Measurements from ENCODE around the gene ANKHD1. TPM values are rescaled to one million over a fixed set of nuclear protein-coding genes. Genes with fewer than 3 reads are reported as not detected.

ANKHD1 gene
- total RNA-seq, 1 donor from 2014 or later: 82.3 TPM

DNA sequence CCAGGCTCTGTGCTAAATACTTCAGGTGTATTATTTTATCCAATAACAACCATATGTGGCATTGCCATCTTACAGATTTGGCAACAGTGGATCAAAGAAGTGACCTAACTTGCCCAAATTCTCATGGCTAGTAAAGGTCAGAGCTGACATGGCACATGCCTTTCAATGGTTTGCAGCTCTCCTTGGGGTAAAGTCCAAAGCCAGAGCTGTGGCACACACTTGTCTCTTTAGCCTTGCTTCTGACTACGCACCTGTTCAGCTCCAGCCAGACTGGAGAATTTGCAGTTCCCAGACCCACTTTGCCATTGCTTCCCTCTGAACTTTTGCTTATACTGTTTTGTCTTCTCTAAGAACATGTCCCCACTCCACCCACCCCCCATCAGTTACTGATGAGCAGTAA, 168.9 kb downstream of the ANKHD1 start:
- Mint-ChIP-seq H3K4me1 (ENCODE audit: unreplicated experiment) (peaks cover 16% of the 10 kb centered on the region), H3K36me3 (ENCODE audit: unreplicated experiment) (peaks cover 16% of the 10 kb centered on the region), H3K27me3 (ENCODE audit: unreplicated experiment) (no peaks in the 10 kb centered on the region), H3K9me3 (ENCODE audit: unreplicated experiment) (no peaks in the 10 kb centered on the region), H3K4me3 (ENCODE audit: unreplicated experiment) (no peak overlapping the region), H3K27ac (ENCODE audit: unreplicated experiment) (no peak overlapping the region)
- DNase-seq (ENCODE audit: extremely low spot score, unreplicated experiment): no peak
- TF ChIP-seq, protein P1, sequence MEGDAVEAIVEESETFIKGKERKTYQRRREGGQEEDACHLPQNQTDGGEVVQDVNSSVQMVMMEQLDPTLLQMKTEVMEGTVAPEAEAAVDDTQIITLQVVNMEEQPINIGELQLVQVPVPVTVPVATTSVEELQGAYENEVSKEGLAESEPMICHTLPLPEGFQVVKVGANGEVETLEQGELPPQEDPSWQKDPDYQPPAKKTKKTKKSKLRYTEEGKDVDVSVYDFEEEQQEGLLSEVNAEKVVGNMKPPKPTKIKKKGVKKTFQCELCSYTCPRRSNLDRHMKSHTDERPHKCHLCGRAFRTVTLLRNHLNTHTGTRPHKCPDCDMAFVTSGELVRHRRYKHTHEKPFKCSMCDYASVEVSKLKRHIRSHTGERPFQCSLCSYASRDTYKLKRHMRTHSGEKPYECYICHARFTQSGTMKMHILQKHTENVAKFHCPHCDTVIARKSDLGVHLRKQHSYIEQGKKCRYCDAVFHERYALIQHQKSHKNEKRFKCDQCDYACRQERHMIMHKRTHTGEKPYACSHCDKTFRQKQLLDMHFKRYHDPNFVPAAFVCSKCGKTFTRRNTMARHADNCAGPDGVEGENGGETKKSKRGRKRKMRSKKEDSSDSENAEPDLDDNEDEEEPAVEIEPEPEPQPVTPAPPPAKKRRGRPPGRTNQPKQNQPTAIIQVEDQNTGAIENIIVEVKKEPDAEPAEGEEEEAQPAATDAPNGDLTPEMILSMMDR (IDR thresholded peaks at IDR 0.05): no peak

DNA sequence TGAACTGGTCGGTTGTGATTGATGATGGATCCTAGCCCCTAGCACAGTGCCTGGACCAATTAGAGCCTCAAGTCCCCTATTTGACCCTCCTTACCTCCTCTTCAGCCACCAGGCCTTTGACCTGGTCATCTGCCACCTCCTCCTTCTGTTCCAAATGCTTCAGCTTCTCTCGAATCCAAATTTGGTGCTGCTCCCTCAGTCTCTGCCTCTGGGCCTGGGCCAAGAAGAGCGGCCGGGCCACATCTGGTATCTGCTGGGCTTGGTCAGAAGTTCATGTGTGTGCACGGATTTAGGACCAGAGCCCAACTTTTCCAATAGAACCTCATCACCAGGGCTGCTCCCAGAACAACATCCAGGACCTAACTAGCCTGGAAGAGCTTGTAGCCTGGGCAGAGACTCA, 169.5 kb downstream of the ANKHD1 start:
- H3K9me3 Mint-ChIP-seq (ENCODE audit: unreplicated experiment): no peaks in the 10 kb centered on the region
- H3K27me3 Mint-ChIP-seq (ENCODE audit: unreplicated experiment): no peaks in the 10 kb centered on the region
- H3K4me1 Mint-ChIP-seq (ENCODE audit: unreplicated experiment): peaks cover 12% of the 10 kb centered on the region
- no peak overlapping the region for H3K27ac Mint-ChIP-seq (ENCODE audit: unreplicated experiment)
- DNase-seq (ENCODE audit: extremely low spot score, unreplicated experiment): peak; percentile 60
- no peak overlapping the region for H3K4me3 Mint-ChIP-seq (ENCODE audit: unreplicated experiment)
- H3K36me3 Mint-ChIP-seq (ENCODE audit: unreplicated experiment): peaks cover 14% of the 10 kb centered on the region
- TF ChIP-seq, protein P1 (IDR thresholded peaks at IDR 0.05): no peak

DNA sequence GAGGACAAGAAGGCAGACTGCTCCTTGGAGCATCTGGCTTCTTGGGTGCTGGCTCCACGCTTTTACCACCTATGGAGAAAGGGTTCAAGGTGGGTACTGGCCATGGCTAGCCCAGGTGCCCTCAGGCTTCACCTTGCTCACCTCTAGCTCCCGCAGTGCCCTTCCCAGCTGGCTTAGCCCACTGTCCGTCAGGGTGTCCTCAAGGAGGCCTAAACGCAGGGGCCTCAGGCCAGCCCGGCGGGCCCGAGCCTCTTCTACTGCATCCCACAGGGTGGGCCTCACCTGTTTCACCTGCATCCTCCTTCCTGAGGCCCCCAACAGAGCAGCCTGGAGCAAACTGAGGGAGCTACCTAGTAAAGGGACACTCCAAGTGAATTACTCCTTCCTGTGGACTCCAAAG, 172.1 kb downstream of the ANKHD1 start:
- peaks cover 21% of the 10 kb centered on the region for H3K4me1 Mint-ChIP-seq (ENCODE audit: unreplicated experiment)
- H3K36me3 Mint-ChIP-seq (ENCODE audit: unreplicated experiment): peaks cover 4% of the 10 kb centered on the region
- no peaks in the 10 kb centered on the region for H3K27me3 Mint-ChIP-seq (ENCODE audit: unreplicated experiment)
- DNase-seq (ENCODE audit: extremely low spot score, unreplicated experiment): peak; percentile 78
- TF ChIP-seq, protein P1 (IDR thresholded peaks at IDR 0.05): no peak
- no peak overlapping the region for H3K4me3 Mint-ChIP-seq (ENCODE audit: unreplicated experiment)
- H3K9me3 Mint-ChIP-seq (ENCODE audit: unreplicated experiment): no peaks in the 10 kb centered on the region
- H3K27ac Mint-ChIP-seq (ENCODE audit: unreplicated experiment): peak overlapping the region; percentile 56

DNA sequence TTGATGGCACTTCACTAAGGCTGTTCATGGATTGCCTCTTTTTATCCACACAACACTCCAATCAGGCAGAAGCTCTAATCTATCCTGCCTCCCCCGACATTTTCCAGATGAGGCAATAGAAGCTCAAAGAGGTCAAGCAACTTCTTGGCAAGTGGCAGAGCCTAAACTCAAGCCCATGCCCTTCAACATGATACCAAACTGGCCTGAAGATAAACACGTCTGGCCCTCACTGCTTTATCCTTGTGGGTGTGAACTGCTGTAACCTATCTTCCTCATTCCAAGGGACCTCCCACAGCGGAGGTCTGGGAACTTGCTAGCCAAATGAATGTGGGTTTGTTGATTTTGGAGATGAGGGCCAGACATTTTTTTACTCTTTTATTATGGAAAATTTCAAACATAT, 172.5 kb downstream of the ANKHD1 start:
- Mint-ChIP-seq H3K27me3 (ENCODE audit: unreplicated experiment) (no peaks in the 10 kb centered on the region), H3K27ac (ENCODE audit: unreplicated experiment) (peak overlapping the region; percentile 56), H3K4me3 (ENCODE audit: unreplicated experiment) (no peak overlapping the region), H3K9me3 (ENCODE audit: unreplicated experiment) (no peaks in the 10 kb centered on the region), H3K4me1 (ENCODE audit: unreplicated experiment) (peaks cover 21% of the 10 kb centered on the region), H3K36me3 (ENCODE audit: unreplicated experiment) (peaks cover 2% of the 10 kb centered on the region)
- DNase-seq (ENCODE audit: extremely low spot score, unreplicated experiment): peak; percentile 44
- TF ChIP-seq, protein P1 (IDR thresholded peaks at IDR 0.05): no peak

DNA sequence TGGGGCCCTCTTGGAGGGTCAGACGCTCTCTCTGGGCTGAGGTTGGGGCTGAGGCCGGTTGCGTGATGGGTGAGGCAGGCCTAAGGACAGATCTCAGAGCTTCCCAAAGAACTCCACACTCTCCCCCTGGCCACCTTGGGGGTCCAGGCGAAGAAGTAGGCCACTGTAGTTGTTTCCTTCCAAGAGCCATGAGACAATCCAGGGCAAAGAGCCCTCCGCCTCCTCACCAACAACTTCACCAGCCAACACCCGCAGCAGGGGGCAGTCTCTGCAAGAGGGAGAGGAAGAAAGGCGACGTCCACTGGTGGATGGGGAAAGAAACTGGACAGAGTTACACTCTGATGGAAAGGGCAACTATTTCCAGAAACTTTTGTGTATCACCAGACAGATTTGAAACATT, 173.7 kb downstream of the ANKHD1 start:
- no peak for DNase-seq (ENCODE audit: extremely low spot score, unreplicated experiment)
- no peaks in the 10 kb centered on the region for H3K9me3 Mint-ChIP-seq (ENCODE audit: unreplicated experiment)
- H3K36me3 Mint-ChIP-seq (ENCODE audit: unreplicated experiment): peaks cover 2% of the 10 kb centered on the region
- H3K4me3 Mint-ChIP-seq (ENCODE audit: unreplicated experiment): no peak overlapping the region
- TF ChIP-seq, protein P1 (IDR thresholded peaks at IDR 0.05): peak; percentile 10
- no peak overlapping the region for H3K27ac Mint-ChIP-seq (ENCODE audit: unreplicated experiment)
- peaks cover 21% of the 10 kb centered on the region for H3K4me1 Mint-ChIP-seq (ENCODE audit: unreplicated experiment)
- peaks cover 2% of the 10 kb centered on the region for H3K27me3 Mint-ChIP-seq (ENCODE audit: unreplicated experiment)

All from osteocyte (in vitro differentiated cells).